GM21529 (cell line): ENCODE measurements around the gene SMIM44.

ENCODE experiments used
- ATAC-seq: cut with Tn5 transposase; IDR thresholded peaks from one replicate; pipeline ENCODE4 v1.9.1; 2021; ENCODE audit not compliant: unreplicated experiment

SMIM44 gene

GRCh38 chr19:3478409-3479176, 4.6 kb downstream of the SMIM44 start:
- ATAC-seq = no peak

- no peak for ATAC-seq
These were observed 5.3 kb downstream of the SMIM44 start for GRCh38 chr19:3477951-3478350.

GRCh38 chr19:3477506-3477905, 5.7 kb downstream of the SMIM44 start:
- ATAC-seq = no peak

- no peak for ATAC-seq
These were observed 6.4 kb downstream of the SMIM44 start for GRCh38 chr19:3476830-3477229.

GRCh38 chr19:3475449-3475848, 7.8 kb downstream of the SMIM44 start:
- no peak for ATAC-seq

- ATAC-seq = no peak
These were observed 8.6 kb downstream of the SMIM44 start for GRCh38 chr19:3474614-3475013.

- no peak for ATAC-seq
These were observed 9.2 kb downstream of the SMIM44 start for GRCh38 chr19:3474010-3474409.

- no peak for ATAC-seq
These were observed 11.1 kb downstream of the SMIM44 start for GRCh38 chr19:3471954-3472655.

- ATAC-seq = no peak
These were observed 12.6 kb downstream of the SMIM44 start for GRCh38 chr19:3470500-3471128.

- ATAC-seq = no peak
These were observed 13.4 kb downstream of the SMIM44 start for GRCh38 chr19:3469638-3470499.

GRCh38 chr19:3468211-3468610, 15.0 kb downstream of the SMIM44 start:
- no peak for ATAC-seq

GRCh38 chr19:3467437-3468198, 15.6 kb downstream of the SMIM44 start:
- ATAC-seq = no peak

- no peak for ATAC-seq
These were observed 16.6 kb downstream of the SMIM44 start for GRCh38 chr19:3466635-3467034.

- no peak for ATAC-seq
These were observed 17.7 kb downstream of the SMIM44 start for GRCh38 chr19:3465552-3465951.

GRCh38 chr19:3464587-3465235, 18.5 kb downstream of the SMIM44 start:
- ATAC-seq = no peak

GRCh38 chr19:3463714-3464586, 19.3 kb downstream of the SMIM44 start:
- ATAC-seq = no peak

- ATAC-seq = no peak
These were observed 20.1 kb downstream of the SMIM44 start for GRCh38 chr19:3462991-3463713.

- no peak for ATAC-seq
These were observed 23.2 kb downstream of the SMIM44 start for GRCh38 chr19:3459965-3460582.
